G401 (cell line): ENCODE data around the gene ARL13B. TPM values are rescaled to one million over a fixed set of nuclear protein-coding genes. Genes with fewer than 3 reads are reported as not detected.
"Not testable (repeated sequence)": the region's sequence is repeated elsewhere in the genome, so short reads cannot be mapped to it uniquely, and the experiment has no call there.

Source experiments
- DNase-seq: peaks from one replicate; pipeline ENCODE4 v3.0.0-alpha.2; 2015; ENCODE audit warnings: low spot score
- in situ Hi-C: cut with HindIII; loops from 2 replicates; pipeline ENCODE4 v1.10.0; 2016; ENCODE audit warnings: low sequenced_read_pairs, mixed read lengths
- total RNA-seq: library from RNA; depleted of rRNA; stranded (reverse); fragments of >200 nt; shearing (Covaris generic); gene quantifications from 2 replicates; pipeline ENCODE4 v1.2.3, GENCODE V29; 2014; rRNA removed

Gene ARL13B
- total RNA-seq, result 9.7 and 21.6 TPM in 2 replicates

DNA sequence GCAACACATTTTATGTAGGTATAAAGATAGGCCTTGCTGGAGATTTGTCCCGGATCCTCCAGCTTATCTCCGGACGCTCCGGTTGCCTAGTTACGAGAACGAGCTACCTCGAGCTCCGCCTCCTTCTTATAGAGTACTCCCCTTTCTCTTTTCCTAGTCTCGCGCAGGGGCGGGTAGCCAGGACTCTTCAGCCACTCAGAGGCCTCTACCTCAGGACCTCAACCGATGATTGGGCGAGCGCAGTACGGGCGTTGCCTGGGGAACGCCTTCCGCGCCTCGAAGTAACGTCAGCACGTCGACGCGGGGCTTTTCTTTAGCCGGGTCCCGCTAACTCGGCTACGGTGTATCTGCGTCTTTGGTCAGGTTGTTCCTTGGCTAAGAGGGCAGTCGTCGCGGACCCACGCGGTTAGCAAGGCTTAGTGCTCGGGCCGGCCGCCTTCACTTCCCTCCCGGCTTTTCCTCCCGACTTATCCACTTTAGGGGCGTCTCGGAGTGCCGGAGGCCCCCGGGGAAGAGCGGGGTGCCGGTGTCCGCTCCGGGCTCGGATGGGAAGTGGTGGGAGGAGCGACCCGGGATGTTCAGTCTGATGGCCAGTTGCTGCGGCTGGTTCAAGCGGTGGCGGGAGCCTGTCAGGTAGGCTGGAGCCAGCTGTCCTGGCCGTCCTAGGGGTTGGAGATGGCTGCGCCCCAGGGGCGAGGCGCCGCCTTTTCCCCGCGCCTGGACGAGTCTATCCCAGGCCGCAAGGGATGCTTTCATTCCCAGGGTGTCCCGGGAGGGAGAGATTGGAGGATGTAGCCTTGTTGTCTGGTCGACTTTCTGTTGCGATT is at the start of gene ARL13B:
Gene ARL13B (plus strand): TSS at position 306 of the 827 bp plus-strand sequence. CDS start 269 bp downstream, at position 575.
- in situ Hi-C loops, result no loop called here
- peak; percentile 99 for DNase-seq

DNA sequence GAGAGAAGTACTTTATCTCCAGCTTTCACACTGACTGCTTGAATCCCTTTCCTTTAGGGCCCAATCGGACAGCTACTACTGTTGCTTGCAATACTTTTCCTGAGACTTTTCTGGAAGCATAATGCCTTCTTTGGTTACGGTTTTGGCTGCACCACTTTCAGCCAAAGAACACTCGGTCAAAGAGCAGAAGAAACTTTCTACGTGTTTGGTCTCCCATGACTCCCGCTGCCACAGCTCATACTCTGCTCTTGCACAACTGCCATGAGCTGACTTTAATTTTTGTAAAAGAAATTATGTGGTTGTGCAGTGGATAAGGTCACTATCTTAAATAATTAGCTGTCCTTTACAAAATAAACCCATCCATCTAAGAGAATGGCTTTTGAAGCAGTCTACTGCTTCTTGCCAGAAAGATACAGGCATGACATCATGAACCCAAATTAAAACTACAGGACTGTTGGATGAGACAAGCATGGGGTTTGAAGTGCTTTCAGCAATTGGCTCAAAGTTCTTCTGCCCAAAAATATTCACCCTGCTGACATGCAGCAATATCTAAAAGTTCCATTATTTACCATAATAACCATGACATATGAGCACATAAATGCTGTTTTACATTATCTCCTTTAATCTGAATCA is 48.2 kb upstream of the ARL13B start:
- DNase-seq, result no peak
- in situ Hi-C loops, result no loop called here

DNA sequence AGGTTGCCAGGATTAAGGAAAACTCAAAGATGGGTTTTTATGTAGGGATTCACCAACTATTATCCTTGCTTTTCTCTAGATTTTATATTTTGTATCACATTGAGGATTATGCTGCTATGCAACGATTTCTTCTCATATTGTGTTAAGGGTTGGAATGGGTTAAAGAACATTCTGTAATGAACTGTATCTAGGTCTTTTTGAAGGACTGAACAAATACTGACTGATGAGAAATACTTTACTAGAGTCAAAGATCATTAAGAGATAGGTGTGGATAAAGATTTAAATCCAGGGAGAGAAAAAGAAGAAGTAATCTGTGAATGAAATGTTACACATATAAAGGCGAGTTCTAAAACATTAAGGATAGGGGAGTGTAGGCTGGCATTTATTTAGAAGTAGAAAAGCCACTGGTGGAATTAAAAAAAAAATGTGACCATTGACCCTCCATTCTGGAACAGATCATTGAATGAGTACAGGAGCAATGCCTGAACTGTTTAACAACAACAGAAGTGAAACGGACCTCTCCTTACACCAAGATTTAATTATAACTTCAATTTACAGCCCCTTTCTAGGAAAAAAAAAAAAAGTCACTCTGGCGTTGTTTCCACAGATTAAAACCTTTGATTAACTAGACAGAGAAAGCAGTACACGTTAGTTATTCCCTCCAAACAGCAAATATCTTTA is 45.4 kb upstream of the ARL13B start:
- DNase-seq, result no peak
- in situ Hi-C loops, result no loop called here

DNA sequence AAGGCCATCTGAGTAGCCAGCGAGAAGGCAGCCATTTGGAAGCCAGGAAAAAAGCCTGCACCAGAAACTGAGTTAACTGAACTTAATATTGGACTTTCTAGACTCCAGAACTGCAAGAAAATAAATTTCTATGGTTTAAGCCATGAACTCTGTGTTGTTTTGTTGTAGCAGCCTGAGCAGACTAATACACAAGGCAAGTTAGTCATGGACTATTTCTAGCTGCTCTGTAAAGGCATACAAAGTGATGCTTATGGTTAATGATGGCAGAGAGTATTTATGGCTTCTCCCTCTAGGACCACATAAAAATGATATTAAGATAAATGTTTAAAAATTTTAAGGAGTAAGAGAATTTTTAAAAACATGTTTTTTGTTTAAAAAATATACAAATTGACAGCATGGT is 43.4 kb upstream of the ARL13B start:
- in situ Hi-C loops, result no loop called here
- DNase-seq, result no peak

DNA sequence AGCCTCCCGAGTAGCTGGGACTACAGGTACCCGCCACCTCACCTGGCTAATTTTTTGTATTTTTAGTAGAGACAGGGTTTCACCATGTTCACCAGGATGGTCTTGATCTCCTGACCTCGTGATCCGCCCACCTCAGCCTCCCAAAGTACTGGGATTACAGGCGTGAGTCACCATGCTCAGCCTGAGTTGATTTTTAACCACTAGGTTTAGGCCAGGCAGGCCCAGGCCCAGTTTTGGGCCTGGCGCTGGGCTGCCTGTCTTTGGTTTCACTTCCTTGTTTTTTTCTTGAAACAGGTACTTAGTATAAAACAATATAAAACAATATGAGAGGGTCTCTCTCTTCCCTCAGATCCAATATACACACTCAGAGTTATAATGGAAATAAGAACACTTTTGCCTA is 42.5 kb upstream of the ARL13B start:
- in situ Hi-C loops, DNase-seq: not testable (repeated sequence)

DNA sequence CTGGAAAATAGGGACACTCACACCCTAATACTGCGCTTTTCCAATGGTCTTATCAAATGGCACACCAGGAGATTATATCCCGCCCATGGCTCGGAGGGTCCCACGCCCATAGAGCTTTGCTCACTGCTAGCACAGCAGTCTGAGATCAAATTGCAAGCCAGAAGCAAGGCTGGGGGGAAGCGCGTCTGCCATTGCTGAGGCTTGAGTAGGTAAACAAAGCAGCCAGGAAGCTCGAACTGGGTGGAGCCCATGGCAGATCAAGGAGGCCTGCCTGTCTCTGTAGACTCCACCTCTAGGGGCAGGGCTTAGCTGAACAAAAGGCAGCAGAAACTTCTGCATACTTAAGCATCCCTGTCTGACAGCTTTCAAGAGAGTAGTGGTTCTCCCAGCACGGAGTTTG is 30.0 kb upstream of the ARL13B start:
- DNase-seq, in situ Hi-C loops: not testable (repeated sequence)

DNA sequence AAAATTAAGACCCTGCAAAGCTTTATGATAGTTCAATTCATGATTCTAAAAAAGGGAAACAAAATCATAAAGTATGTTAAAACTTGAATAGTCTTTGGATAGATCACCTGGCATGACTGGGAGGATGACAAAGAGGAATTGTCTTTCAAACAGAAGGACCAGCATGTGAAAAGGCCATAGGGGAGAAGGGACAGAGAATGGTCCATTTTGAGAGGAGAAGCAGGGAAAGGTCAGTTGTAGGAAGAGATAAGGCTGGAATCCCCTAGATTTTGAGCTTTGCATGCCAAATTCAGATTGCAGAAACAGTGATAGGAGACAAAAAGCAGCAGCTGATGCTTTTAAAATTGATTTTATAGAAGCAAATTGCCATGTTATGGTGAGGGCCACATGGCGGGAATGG is 18.9 kb upstream of the ARL13B start:
- in situ Hi-C loops, result no loop called here
- DNase-seq, result no peak

DNA sequence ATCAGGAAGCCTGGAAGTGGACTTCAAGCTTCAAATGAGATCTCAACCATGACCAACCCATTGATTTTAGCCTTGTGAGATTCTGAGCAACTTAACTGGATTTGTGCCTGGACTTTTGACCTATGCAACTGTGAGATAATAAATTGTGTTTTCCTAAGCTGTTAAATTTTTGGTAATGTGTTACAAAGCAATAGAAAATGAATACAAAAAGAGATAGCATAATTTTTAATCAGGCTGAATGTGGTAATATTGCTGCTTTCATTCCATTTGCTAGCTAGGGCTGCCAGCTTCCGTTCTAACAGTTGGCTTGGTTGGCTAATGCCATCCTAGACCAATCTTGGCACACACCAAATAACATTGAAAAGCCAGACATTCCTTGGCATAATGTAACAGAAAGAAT is 18.5 kb upstream of the ARL13B start:
- no peak for DNase-seq
- in situ Hi-C loops, result no loop called here

DNA sequence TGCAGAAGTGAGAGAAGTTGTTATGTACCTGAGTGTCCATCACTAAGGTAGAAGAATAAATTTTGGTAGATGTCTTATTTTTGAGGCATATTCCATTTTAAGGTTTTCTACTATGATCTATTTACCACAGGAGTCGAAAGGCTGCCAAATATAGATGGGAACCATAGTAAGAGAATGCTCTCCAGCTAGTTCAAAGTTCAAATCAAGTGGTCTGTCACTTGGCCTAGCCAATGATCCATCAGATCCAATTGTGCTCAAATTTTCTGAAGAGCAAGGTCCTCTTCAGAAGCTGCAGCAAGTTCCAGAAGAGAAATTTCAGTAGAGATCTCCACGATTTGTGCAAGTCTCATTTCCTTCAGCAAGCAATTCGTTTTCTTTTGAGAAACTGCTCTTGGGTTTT is 17.2 kb upstream of the ARL13B start:
- no peak for DNase-seq
- in situ Hi-C loops, result no loop called here

DNA sequence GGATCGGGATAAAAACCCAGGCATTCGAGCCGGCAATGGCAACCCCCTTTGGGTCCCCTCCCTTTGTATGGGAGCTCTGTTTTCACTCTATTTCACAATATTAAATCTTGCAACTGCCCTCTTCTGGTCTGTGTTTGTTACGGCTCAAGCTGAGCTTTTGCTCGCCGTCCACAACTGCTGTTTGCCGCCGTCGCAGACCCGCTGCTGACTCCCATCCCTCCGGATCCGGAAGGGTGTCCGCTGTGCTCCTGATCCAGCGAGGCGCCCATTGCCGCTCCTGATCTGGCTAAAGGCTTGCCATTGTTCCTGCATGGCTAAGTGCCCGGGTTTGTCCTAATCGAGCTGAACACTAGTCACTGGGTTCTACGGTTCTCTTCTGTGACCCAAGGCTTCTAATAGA is 14.8 kb upstream of the ARL13B start:
- in situ Hi-C loops, DNase-seq: not testable (repeated sequence)

DNA sequence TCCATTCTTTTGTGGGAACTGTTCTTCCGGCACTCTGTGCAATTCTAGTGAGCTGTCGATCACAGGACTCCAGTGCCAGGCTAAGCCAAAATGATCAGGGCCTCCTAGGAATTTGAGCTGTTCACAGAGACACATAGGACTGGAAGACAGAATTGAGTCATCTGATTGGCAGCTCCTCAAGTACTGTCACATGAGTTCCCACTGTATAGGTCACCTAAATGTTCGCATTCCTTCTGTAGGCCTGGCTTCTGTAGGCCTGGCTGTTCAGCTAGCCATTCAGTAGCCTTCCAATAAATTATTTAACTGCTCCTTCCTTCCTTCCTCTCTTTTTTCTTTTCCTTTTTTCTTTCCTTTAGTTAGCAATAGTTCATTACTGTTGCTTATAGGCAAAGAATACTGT is 10.5 kb upstream of the ARL13B start:
- in situ Hi-C loops, result no loop called here

DNA sequence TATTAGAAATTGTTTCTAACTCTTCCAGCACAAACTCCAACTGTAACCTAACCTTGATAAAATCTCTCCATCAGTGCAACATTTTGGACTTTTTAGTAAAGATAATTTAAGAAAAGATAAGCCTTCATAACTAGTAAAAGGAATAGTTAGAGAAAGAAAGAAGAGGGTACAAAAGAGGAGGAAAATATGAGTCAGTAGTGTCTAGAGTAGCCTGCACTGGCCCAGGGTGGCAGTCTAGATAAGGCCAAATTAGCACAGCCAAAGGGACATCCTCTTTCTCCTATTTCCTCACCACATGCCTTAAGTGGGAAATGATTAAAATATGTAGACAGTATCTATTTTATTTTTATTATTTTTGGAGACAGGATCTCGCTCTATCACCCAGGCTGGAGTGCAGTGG is 10.0 kb upstream of the ARL13B start:
- in situ Hi-C loops, result no loop called here

More for the DNA sequence above, 10.5 kb upstream of the ARL13B start:
- no peak for DNase-seq

DNA sequence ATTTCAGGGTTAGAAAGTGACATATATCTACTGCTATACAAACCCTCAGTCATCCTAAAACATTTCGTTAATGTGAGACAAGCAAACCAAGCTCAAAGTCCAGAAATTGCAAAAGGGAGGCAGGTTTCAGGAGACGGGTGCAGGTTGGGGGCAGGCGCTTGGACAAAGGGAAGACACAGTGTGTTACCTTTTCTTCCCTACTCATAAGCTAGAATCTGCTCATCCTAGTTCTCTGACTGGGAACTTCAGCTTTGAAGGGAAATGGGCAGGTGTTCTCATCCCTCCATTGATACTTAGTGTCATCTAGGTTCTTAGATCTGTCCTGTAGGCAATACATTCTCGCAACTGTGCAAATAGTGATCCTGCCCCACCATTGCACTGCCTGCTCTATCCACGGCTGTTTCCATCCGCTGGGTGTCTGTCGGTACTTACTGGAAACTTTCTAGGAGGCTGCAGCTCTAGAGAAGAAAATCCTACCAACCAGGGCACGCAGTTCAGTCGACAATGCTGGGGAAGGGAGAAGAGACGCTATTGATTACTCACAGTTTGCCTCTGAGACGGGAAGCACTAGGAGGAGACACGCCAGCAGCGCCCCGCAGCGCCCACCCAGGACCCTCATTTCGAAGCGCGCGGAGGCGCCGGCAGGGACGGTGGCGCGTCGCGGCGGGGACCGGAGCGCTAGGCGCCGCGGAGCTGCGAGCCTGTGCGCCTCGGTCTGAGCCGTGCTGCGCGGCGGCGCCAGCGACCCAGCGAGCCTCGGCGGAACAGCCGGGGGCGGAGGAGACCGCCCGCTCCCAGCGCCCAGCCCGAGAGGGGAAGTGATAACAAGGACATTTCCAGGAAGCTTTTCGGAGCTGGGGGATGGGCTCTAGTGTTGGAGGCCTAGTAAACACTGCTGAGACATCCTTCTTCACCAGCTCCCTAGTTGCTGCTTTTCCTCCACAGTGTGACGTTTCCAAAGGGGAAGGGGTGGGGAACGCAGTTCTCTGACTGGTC is 6.5 kb upstream of the ARL13B start, which contains the start of gene PROS1:
Gene PROS1 (minus strand): TSS at position 766 of the 996 bp plus-strand sequence. CDS start 147 bp downstream, at position 619.
- in situ Hi-C loops, result no loop called here
- peak; percentile 70 for DNase-seq

More for the DNA sequence above, 10.0 kb upstream of the ARL13B start:
- DNase-seq, result no peak

DNA sequence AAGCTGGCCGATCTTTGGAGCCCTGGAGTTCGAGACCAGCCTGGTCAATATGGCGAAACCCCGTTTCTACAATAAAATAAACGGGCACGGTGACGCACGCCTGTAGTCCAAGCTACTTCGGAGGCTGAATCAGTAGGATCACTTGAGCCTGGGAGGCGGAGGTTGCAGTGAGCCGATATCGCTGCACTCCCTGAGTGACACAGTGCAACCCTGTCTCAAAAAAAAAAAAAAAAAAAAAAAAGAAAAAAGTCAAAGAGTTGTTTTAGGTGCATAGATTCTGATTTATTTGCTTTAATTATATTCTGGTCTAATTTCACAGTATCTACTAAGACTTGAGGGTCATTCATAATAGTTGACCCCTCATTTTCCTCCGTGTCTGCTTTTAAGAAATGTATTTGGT is 1.7 kb downstream of the ARL13B start:
- in situ Hi-C loops, result no loop called here

DNA sequence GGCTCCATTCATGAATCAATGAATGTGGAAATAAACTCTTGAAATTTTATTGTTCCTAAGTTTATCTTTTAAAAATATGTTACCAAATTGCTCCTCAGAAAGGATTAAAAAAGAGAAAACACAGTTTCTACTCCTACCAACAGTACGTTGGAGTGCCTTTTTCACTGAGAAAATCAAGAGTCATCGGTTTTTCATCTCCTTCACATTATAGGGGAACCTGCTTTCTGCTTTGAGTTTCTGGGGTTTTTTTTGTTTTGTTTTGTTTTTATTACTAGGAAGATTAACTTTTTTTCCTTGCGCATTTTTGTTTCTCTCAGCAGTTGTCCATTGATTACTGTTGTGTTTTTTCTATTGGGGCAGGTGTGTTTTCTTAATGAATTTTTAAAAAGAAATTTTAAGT is 3.5 kb downstream of the ARL13B start:
- no peak for DNase-seq
- in situ Hi-C loops, result no loop called here

More for the DNA sequence above, 1.7 kb downstream of the ARL13B start:
- DNase-seq, result no peak

DNA sequence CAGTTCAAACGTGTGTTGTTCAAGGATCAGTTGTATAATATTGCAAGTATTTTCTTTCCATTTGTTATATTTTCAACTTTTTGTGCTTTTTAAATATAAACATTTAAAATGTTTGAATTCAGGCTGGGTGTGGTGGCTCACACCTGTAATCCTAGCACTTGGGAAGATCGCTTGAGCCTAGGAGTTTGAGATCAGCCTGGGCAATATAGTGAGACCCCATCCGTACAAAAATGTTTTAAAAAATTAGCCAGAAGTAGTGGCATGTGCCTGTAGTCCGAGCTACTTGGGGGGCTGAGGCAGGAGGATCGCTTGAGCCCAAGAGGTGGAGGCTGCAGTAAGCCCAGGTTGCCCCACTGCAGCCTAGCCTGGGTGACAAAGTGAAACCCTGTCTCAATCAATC is 4.7 kb downstream of the ARL13B start:
- DNase-seq, result no peak
- in situ Hi-C loops, result no loop called here

DNA sequence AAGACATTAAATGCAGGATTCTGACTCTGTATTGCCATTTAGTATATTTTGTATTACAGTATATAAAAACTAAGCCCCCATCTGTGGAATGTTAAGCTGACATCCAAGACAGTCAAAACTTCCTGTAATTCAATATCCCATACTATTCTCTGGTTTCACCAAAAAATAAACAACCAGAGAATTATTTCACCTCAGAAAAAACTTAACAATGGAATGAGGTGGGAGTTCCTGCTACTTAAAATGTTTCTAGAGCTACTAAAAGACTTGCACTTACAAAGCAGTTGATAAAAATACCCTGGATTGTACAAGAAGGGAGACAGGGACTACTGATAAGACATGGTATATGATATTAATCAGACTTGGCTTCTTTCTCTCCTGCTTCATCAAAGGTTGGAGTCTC is 8.3 kb downstream of the ARL13B start:
- in situ Hi-C loops, result no loop called here
- DNase-seq, result no peak

DNA sequence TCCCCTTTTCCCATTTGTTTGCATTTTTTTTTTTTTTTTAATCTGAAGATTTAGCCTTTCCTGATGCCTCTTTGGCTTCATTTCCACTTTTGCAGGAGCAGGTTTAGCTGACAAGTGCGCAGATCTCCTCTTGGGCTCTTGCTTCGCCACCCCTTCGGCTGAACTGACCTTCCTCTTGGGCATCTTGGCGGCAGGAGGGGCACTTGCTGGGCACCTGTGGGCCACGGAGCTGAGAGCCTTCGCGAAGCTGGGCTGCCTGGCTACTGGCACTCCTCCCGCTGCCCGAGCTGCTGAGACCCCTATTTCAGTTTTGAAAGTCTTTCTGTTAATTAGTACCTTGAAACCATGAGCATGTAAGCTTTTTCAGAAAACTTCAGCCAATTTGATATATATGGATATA is 8.8 kb downstream of the ARL13B start:
- in situ Hi-C loops, result no loop called here

DNA sequence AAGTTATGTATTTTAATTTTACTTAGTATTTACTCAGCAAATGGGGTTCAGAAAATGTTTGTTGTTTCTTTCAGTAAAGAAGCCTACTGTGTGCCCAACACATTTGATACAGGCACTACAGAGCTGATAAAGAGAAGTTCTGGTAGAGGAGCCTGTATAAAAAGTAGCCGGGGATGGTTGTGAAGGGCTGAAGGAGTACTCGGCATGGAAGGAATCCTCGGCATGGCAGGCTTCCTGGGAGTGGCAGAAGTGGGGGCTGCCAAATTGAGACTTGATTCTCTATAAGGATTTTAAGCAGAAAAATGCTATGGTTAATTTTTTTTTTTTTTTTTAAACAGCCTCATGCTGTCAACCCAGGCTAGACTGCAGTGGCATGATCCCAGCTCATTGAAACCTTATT is 9.3 kb downstream of the ARL13B start:
- DNase-seq, result no peak
- in situ Hi-C loops, result no loop called here

More for the DNA sequence above, 8.8 kb downstream of the ARL13B start:
- DNase-seq, result no peak
